Measurements from ENCODE around the gene HCN3.
A peak's percentile ranks its signal among the peaks of the same experiment; 100 is the strongest.

HCN3 gene

DNA sequence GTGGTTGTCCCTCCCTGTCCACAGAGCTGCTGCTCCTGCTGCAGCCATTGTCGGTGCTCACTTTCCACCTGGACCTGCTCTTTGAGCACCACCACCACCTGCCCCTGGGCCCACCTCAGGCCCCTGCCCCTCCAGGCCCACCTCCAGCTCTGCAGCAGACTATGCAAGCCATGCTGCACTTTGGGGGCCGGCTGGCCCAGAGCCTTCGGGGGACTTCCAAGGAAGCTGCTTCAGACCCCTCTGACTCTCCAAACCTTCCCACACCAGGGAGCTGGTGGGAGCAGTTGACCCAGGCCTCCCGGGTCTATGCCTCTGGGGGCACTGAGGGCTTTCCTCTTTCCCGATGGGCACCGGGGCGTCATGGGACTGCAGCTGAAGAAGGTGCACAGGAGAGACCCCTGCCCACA lies 49.4 kb downstream of the HCN3 start:
- POLR2A ChIA-PET: interaction anchor here (0.5 kb wide), 1 partner anchor 16 kb away, joined by 3 read pairs; no protein-coding TSS in a partner anchor
- CTCF ChIA-PET: interaction anchor here (0.6 to 8.4 kb wide), 2 partner anchors 76 to 83 kb away, joined by 4 to 77 read pairs; no protein-coding TSS in a partner anchor
- TF ChIP-seq MZF1 (tag by site-specific recombination; IDR thresholded peaks at IDR 0.05; ENCODE audit: borderline replicate concordance): no peak
- TF ChIP-seq IKZF3 (tag by site-specific recombination; IDR thresholded peaks at IDR 0.05): no peak
- TF ChIP-seq, protein P1, sequence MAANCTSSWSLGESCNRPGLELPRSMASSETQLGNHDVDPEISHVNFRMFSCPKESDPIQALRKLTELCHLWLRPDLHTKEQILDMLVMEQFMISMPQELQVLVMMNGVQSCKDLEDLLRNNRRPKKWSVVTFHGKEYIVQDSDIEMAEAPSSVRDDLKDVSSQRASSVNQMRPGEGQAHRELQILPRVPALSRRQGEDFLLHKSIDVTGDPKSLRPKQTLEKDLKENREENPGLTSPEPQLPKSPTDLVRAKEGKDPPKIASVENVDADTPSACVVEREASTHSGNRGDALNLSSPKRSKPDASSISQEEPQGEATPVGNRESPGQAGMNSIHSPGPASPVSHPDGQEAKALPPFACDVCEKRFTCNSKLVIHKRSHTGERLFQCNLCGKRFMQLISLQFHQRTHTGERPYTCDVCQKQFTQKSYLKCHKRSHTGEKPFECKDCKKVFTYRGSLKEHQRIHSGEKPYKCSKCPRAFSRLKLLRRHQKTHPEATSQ (tag by site-specific recombination; IDR thresholded peaks at IDR 0.05): no peak
- no peak for TF ChIP-seq KLF16 (tag by site-specific recombination; IDR thresholded peaks at IDR 0.05)
- no peak for TF ChIP-seq ZNF529 (tag by site-specific recombination; IDR thresholded peaks at IDR 0.05; ENCODE audit: insufficient replicate concordance)
- TF ChIP-seq GLI4 (tag by site-specific recombination; IDR thresholded peaks at IDR 0.05): no peak
- no peak for TF ChIP-seq ZNF670 (tag by site-specific recombination; IDR thresholded peaks at IDR 0.05; ENCODE audit: low read depth)
- TF ChIP-seq ZNF202 (tag by site-specific recombination; IDR thresholded peaks at IDR 0.05; ENCODE audit: borderline replicate concordance): no peak
- no peak for TF ChIP-seq WT1 (tag by site-specific recombination; IDR thresholded peaks at IDR 0.05)
- TF ChIP-seq ZNF585B (tag by site-specific recombination; IDR thresholded peaks at IDR 0.05): no peak
- no peak for TF ChIP-seq EGR2 (tag by site-specific recombination; IDR thresholded peaks at IDR 0.05; ENCODE audit: low read depth)
- TF ChIP-seq, protein P2, sequence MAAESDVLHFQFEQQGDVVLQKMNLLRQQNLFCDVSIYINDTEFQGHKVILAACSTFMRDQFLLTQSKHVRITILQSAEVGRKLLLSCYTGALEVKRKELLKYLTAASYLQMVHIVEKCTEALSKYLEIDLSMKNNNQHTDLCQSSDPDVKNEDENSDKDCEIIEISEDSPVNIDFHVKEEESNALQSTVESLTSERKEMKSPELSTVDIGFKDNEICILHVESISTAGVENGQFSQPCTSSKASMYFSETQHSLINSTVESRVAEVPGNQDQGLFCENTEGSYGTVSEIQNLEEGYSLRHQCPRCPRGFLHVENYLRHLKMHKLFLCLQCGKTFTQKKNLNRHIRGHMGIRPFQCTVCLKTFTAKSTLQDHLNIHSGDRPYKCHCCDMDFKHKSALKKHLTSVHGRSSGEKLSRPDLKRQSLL (tag by site-specific recombination; IDR thresholded peaks at IDR 0.05): no peak
- TF ChIP-seq ZNF112 (tag by site-specific recombination; IDR thresholded peaks at IDR 0.05): no peak
- TF ChIP-seq, protein P3, sequence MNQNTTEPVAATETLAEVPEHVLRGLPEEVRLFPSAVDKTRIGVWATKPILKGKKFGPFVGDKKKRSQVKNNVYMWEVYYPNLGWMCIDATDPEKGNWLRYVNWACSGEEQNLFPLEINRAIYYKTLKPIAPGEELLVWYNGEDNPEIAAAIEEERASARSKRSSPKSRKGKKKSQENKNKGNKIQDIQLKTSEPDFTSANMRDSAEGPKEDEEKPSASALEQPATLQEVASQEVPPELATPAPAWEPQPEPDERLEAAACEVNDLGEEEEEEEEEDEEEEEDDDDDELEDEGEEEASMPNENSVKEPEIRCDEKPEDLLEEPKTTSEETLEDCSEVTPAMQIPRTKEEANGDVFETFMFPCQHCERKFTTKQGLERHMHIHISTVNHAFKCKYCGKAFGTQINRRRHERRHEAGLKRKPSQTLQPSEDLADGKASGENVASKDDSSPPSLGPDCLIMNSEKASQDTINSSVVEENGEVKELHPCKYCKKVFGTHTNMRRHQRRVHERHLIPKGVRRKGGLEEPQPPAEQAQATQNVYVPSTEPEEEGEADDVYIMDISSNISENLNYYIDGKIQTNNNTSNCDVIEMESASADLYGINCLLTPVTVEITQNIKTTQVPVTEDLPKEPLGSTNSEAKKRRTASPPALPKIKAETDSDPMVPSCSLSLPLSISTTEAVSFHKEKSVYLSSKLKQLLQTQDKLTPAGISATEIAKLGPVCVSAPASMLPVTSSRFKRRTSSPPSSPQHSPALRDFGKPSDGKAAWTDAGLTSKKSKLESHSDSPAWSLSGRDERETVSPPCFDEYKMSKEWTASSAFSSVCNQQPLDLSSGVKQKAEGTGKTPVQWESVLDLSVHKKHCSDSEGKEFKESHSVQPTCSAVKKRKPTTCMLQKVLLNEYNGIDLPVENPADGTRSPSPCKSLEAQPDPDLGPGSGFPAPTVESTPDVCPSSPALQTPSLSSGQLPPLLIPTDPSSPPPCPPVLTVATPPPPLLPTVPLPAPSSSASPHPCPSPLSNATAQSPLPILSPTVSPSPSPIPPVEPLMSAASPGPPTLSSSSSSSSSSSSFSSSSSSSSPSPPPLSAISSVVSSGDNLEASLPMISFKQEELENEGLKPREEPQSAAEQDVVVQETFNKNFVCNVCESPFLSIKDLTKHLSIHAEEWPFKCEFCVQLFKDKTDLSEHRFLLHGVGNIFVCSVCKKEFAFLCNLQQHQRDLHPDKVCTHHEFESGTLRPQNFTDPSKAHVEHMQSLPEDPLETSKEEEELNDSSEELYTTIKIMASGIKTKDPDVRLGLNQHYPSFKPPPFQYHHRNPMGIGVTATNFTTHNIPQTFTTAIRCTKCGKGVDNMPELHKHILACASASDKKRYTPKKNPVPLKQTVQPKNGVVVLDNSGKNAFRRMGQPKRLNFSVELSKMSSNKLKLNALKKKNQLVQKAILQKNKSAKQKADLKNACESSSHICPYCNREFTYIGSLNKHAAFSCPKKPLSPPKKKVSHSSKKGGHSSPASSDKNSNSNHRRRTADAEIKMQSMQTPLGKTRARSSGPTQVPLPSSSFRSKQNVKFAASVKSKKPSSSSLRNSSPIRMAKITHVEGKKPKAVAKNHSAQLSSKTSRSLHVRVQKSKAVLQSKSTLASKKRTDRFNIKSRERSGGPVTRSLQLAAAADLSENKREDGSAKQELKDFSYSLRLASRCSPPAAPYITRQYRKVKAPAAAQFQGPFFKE (tag by site-specific recombination; IDR thresholded peaks at IDR 0.05; ENCODE audit: borderline replicate concordance): no peak
- H3K27ac ChIP-seq (ENCODE audit: extremely low read depth, low read depth, low read length): peak overlapping the region; percentile 5; the same call in 1 of the 2 replicates
- 0 out of 2 replicates have a peak, but pooled peaks cover 3% of the 10 kb centered on the region for H3K4me1 ChIP-seq (ENCODE audit: control insufficient read depth, insufficient read depth, low read length)
- H3K9me3 ChIP-seq (ENCODE audit: control insufficient read depth, insufficient read depth, low read depth, low read length): no peaks in the 10 kb centered on the region
- H3K4me3 ChIP-seq (ENCODE audit: low read depth, low read length): no peak overlapping the region
- peaks cover 19 to 58% of the 10 kb centered on the region in 2 experiments for H3K36me3 ChIP-seq (ENCODE audit: control insufficient read depth in 2 of 2, insufficient read depth in 1 of 2, low read length in 2 of 2)

DNA sequence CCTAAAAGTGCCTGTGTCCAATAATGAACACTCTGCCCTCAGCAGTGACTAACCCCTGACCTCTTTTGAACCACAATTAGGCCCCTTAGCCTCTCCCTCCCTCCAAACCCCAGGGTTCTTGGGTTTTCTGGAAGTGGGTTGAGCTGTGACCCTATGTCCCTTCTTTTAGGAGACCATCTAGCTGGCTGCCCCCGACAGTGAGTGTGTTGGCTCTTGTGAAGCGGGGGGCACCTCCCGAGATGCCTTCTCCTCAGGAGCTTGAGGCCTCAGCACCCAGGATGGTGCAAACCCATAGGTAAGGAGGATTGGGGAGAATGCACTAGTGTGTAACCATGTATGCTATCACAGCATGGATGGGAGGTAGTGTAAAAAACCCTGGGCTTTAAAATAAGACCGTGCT lies 50.7 kb downstream of the HCN3 start:
- Histone ChIP-seq H3K27ac (ENCODE audit: extremely low read depth, low read depth, low read length) (no peak overlapping the region), H3K9me3 (ENCODE audit: control insufficient read depth, insufficient read depth, low read depth, low read length) (no peaks in the 10 kb centered on the region), H3K4me3 (ENCODE audit: low read depth, low read length) (no peak overlapping the region), H3K4me1 (ENCODE audit: control insufficient read depth, insufficient read depth, low read length) (0 out of 2 replicates have a peak, but pooled peaks cover 3% of the 10 kb centered on the region), H3K36me3 (ENCODE audit: control insufficient read depth in 2 of 2, insufficient read depth in 1 of 2, low read length in 2 of 2) (peaks cover 23 to 58% of the 10 kb centered on the region in 2 experiments)
- POLR2A ChIA-PET: interaction anchor here (0.7 to 0.9 kb wide), 2 partner anchors 20 to 84 kb away, joined by 3 read pairs; partner anchors contain the start of gene FDPS
- CTCF ChIA-PET: interaction anchor here (8.4 kb wide), 1 partner anchor 78 kb away, joined by 77 read pairs; no protein-coding TSS in a partner anchor
- TF ChIP-seq ZNF48 (tag by site-specific recombination; IDR thresholded peaks at IDR 0.05) (no peak), ZBTB17 (tag by site-specific recombination; IDR thresholded peaks at IDR 0.05) (no peak), ZNF623 (tag by site-specific recombination; IDR thresholded peaks at IDR 0.05) (no peak), WT1 (tag by site-specific recombination; IDR thresholded peaks at IDR 0.05) (no peak)
- TF ChIP-seq, protein P4, sequence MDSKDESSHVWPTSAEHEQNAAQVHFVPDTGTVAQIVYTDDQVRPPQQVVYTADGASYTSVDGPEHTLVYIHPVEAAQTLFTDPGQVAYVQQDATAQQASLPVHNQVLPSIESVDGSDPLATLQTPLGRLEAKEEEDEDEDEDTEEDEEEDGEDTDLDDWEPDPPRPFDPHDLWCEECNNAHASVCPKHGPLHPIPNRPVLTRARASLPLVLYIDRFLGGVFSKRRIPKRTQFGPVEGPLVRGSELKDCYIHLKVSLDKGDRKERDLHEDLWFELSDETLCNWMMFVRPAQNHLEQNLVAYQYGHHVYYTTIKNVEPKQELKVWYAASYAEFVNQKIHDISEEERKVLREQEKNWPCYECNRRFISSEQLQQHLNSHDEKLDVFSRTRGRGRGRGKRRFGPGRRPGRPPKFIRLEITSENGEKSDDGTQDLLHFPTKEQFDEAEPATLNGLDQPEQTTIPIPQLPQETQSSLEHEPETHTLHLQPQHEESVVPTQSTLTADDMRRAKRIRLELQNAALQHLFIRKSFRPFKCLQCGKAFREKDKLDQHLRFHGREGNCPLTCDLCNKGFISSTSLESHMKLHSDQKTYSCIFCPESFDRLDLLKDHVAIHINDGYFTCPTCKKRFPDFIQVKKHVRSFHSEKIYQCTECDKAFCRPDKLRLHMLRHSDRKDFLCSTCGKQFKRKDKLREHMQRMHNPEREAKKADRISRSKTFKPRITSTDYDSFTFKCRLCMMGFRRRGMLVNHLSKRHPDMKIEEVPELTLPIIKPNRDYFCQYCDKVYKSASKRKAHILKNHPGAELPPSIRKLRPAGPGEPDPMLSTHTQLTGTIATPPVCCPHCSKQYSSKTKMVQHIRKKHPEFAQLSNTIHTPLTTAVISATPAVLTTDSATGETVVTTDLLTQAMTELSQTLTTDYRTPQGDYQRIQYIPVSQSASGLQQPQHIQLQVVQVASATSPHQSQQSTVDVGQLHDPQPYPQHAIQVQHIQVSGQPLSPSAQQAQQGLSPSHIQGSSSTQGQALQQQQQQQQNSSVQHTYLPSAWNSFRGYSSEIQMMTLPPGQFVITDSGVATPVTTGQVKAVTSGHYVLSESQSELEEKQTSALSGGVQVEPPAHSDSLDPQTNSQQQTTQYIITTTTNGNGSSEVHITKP (tag by site-specific recombination; IDR thresholded peaks at IDR 0.05): no peak
- TF ChIP-seq, protein P5, sequence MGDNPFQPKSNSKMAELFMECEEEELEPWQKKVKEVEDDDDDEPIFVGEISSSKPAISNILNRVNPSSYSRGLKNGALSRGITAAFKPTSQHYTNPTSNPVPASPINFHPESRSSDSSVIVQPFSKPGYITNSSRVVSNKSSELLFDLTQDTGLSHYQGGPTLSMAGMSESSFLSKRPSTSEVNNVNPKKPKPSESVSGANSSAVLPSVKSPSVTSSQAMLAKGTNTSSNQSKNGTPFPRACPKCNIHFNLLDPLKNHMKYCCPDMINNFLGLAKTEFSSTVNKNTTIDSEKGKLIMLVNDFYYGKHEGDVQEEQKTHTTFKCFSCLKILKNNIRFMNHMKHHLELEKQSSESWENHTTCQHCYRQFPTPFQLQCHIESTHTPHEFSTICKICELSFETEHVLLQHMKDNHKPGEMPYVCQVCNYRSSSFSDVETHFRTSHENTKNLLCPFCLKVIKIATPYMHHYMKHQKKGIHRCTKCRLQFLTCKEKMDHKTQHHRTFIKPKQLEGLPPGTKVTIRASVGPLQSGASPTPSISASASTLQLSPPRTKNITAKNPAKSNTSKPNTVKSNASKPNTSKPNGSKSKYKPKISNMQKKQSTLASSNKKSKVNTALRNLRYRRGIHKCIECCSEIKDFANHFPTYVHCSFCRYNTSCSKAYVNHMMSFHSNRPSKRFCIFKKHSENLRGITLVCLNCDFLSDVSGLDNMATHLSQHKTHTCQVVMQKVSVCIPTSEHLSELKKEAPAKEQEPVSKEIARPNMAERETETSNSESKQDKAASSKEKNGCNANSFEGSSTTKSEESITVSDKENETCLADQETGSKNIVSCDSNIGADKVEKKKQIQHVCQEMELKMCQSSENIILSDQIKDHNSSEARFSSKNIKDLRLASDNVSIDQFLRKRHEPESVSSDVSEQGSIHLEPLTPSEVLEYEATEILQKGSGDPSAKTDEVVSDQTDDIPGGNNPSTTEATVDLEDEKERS (tag by site-specific recombination; IDR thresholded peaks at IDR 0.05): no peak

Measured in HEK293 (cell line).